IPS-18c (cell line): ENCODE data around the gene SNX25.

Experiments
- H3K4me3 ChIP-seq: 2 replicates; pipeline ENCODE4 v1.7.0; 2013; ENCODE audit warnings: low read depth, mild to moderate bottlenecking, low read length, moderate library complexity; ENCODE audit not compliant: insufficient read depth
- H3K9me3 ChIP-seq: one replicate; pipeline ENCODE4 v1.6.1; 2013; ENCODE audit warnings: mild to moderate bottlenecking, low read length, moderate library complexity; ENCODE audit not compliant: control insufficient read depth, insufficient read depth

The SNX25 gene

DNA sequence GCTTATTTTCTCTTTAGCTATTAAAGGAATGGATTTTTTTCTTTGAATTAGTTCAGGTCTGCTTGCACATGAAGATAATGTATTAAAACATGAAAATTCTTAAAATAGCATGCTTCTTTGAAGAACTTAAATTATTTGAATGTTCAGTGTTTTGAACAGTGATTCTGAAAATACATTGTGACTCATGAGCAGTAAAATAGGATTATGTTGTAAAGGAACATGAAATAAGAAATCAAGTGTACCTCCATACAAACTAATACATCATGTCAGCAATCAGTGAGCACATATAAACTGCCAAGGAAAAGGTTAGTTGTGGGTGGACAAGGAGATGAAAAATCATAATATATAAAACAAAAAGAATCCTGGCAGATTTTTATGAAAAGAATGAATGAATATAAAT, 66.1 kb downstream of the SNX25 start:
- Histone ChIP-seq H3K9me3 (no peaks in the 10 kb centered on the region), H3K4me3 (no peak overlapping the region)

DNA sequence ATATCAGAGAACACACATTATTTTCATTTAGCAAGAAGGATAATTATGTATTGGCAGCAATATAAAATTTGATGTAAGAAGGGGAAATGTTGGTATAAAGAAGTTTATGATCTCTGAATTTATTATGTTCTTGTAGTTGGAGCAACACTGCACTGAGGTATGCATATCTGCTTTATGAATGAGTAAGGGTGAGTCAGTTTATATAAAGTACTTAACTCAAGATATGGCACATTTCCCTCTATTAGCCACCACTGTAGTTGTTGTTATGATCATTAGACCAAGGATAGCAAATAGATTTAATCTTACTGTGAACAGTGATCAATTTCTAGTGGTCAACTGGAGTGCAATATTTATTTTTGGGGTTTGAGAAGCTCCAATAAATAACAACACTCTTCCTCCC, 66.6 kb downstream of the SNX25 start:
- Histone ChIP-seq H3K9me3 (no peaks in the 10 kb centered on the region), H3K4me3 (no peak overlapping the region)

DNA sequence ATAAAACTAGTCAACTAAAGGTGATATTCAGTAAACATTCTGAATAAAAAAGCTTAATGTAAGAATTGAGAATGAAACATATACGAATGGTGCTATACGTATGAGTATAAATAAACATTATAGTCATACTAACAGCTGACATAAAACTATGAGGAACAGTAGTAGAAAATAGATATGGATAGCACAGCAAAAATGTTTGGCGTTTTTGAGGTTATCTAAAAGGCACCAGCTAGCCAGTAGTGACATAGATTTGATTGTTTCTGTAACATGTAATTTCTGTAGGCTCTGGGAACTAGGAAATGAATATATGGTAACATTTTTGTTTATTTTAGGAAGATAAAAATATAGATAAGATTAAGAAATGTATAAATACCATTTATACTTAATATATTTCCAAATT, 69.3 kb downstream of the SNX25 start:
- Histone ChIP-seq H3K4me3 (no peak overlapping the region), H3K9me3 (no peaks in the 10 kb centered on the region)

DNA sequence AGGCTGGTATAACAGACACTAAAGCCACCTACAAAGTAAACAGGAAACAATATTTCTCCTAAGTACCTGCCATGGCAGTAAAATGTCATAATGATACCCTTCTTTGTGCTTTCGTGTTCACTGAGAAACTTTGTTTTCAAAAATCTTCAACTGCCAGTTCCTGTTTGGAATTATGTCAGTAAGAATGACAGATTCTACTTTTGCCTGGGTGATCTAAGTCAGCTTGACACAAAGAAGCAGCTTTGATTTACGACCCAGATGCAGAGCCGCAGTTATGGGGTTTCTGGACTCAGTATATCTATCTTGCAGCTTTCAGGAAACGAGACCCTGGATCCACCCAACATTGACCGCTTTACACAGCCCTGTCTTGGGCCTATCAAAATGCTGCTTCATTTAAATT, 71.2 kb downstream of the SNX25 start:
- Histone ChIP-seq H3K4me3 (no peak overlapping the region), H3K9me3 (no peaks in the 10 kb centered on the region)

DNA sequence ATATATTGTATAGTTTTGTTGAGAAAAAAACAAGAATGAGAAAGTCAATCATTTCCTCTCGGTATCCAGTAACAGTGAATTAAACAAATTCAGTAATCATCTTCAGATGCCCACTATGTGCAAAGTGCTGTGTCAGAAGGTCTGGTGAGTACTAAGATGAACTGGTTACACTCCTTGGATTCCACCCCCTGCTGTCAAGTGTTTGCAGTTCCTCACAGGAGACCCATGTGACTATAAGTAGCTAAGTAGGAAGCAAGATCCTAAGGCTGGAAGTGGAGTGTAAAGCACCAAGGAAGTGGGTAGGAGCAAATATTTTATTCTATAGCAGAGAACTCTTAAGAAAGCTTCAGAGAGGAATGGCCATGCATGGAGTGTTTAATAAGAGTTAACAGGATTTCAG, 73.6 kb downstream of the SNX25 start:
- no peak overlapping the region for H3K4me3 ChIP-seq
- no peaks in the 10 kb centered on the region for H3K9me3 ChIP-seq

DNA sequence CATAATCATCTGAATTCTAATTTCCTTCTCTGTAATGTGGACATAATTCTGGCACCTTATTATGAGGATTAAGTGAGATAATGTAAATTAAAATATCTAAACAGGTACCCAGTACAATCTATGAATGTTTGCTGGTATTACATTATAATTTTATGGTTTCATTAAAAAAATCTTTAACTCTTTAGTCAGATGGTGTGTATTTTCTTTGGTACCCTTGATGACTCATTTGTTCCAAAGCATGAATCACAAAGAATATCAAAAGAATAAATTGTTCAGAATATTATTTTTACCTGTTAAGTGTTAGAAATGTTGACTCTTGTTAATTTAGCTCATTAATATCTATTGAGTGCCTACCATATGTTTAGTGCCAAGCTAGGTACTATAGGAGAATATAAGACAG, 74.3 kb downstream of the SNX25 start:
- Histone ChIP-seq H3K9me3 (no peaks in the 10 kb centered on the region), H3K4me3 (no peak overlapping the region)

DNA sequence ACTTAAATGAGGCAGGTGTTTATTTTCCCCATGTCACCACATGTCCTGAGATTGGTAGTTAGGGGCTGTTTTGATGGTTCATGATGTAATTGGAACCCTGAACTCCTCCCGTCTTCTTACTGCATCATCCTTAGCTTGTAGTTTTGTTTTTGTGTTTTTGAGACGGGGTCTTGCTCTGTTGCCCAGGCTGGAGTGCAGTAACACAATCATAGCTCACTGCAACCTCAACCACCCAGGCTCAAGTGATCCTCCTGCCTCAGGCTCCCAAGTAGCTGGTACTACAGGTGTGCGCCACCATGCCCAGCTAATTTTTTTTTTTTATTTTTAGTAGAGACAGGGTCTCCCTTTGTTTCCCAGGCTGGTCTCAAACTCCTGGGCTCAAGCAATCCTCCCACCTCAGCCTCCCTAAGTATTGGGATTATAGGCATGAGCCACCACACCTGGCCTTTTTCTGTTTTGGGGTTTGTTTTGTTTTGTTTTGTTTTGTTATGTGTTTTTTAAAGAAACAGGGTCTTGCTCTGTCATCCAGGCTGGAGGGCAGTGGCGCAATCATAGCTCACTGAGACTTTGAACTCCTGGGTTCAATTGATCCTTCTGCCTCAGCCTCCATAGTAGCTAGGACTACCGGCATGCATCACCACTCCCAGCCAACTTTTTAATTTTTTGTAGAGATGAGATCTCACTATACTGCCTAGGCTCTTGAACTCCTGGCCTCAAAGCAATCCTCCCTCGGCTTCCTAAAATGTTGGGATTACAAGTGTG, 76.4 kb downstream of the SNX25 start:
- H3K9me3 ChIP-seq: no peaks in the 10 kb centered on the region
- H3K4me3 ChIP-seq: no peak overlapping the region

DNA sequence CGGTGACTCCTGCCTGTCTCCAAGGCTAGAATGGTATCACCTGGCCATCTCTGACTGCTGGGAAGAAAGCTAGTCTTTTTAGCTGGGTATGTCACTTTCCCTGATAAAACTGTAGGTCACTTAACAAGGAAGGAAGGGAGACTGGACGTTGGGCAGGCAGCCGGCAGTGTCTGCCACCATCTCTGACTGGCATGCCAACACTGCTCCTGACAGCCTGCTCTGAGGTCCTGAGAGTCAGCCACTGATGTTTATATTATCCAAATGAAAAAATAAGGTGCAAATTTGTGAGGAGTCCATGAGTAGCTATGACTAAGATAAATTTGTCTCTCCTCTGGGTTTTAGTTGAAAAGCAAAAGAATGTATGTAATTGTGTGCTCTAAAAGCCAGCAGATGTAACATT, 77.2 kb downstream of the SNX25 start:
- no peak overlapping the region for H3K4me3 ChIP-seq
- no peaks in the 10 kb centered on the region for H3K9me3 ChIP-seq

DNA sequence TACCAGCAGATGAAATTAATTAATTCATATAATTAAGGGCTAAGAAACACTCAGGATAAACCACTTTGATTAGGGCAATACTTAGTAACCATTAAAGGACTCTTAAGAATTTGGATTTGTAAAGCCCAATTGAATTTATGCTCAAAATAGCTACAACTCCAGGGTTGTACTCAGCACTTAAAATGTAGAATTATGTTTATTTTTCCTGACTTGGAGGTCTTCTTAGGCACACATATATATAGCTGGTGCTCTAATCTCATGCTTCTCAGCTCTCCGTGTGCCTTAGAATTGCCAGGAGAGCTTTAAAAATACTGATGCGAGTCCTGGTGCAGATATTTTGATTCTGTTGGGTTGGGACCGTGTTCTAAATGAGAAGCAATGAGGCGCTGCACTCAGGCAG, 77.6 kb downstream of the SNX25 start:
- Histone ChIP-seq H3K9me3 (no peaks in the 10 kb centered on the region), H3K4me3 (no peak overlapping the region)

DNA sequence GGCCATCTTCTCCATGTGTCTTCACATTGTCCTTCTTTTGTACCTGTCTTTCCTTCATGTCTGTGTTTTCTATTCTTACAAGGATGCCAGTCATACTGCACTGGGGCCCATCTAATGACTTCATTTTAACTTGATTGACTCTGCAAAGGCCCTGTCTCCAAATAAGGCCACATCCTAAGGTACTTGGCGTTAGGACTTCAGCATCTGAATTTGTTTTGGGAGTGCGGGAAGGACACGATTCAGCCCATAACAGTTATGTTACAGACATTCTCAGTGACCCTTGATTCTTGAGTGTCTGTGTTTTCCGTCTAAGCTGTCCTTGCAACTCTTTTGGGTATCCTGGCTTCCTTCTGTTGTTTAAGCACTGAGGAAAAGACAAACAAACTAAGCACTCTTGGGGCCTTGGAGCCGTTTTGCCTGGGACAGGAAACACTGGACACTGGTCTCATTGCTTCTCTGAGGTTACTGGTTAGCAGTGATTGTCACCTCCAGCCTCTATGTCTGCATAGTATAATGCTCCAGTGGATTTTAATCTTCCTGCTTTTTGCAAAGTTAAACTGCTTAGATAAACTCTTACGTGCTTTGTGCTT, 80.7 kb downstream of the SNX25 start:
- Histone ChIP-seq H3K4me3 (no peak overlapping the region), H3K9me3 (no peaks in the 10 kb centered on the region)

DNA sequence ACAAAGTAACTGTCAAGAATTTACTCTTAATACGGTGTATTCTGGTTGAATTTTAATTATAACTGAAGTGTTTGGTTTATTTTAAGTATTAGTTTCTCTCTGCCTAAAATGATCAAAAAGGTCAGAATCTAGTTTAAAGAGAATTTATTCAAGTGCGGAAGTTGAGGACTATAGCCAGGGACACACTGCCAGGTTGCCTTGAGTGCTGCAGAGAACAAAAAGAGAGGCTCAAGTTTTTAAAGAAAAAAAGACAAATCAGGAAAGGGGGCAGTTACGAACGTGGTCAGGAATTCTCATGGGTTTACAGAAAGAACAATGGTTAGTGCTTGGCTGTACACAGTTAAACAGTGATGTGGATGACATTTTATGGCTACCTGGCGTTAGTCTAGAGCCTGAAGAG, 81.3 kb downstream of the SNX25 start:
- no peak overlapping the region for H3K4me3 ChIP-seq
- H3K9me3 ChIP-seq: no peaks in the 10 kb centered on the region

DNA sequence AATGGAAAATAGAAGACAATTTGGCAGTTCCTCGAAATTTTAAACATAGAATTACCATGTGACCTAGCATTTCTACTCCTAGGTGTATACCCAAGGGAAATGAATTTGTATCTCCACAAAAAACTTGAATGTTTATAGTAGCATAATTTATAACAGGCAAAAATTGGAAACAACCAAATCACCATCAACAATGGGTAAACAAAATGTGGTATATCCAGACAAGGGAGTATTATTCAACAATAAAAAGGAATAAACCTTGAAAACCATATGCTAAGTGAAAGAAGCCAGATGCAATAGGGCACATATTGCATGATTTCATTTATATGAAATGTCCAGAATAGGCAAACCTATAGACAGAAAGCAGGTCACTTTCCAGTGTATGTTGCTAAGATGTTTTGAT, 83.8 kb downstream of the SNX25 start:
- H3K4me3 ChIP-seq: no peak overlapping the region

DNA sequence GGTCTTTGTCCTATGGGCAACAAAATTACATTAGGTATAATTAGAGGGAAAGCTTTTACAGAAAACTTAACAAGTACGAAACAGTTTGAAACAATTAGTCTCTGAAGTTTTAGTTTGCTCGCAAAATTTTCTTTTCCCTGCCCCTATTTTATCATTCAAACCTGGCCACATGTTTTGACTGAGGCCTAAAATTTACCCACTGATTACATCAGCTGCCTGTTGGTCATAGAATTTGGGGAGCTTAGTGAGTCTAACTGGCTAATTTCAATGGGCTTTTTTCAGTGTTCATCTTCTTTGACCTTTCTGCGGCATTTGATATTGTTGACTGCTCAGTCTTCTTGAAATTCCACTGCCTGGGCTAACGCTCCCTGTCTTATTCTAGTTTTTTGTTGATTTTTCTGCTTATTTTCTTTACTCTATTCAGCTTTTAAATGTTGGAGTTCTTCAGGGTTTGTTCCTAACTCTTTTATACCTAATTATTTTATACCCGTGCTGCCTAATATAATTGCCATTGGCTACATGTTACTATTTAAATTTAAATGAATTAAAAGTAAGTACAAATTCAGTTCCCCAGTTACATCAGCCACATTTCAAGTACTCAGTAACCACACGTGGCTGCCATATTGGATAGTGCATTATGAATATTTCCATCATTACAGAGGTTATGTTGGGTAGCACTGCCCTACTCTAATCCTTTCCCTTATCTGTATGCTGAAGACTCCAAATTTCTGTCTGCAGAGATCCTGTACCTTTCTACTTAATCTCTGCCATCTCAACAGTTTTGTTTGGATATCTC, 87.5 kb downstream of the SNX25 start:
- Histone ChIP-seq H3K4me3 (no peak overlapping the region), H3K9me3 (no peaks in the 10 kb centered on the region)

More for the DNA sequence above, 83.8 kb downstream of the SNX25 start:
- H3K9me3 ChIP-seq: no peaks in the 10 kb centered on the region

DNA sequence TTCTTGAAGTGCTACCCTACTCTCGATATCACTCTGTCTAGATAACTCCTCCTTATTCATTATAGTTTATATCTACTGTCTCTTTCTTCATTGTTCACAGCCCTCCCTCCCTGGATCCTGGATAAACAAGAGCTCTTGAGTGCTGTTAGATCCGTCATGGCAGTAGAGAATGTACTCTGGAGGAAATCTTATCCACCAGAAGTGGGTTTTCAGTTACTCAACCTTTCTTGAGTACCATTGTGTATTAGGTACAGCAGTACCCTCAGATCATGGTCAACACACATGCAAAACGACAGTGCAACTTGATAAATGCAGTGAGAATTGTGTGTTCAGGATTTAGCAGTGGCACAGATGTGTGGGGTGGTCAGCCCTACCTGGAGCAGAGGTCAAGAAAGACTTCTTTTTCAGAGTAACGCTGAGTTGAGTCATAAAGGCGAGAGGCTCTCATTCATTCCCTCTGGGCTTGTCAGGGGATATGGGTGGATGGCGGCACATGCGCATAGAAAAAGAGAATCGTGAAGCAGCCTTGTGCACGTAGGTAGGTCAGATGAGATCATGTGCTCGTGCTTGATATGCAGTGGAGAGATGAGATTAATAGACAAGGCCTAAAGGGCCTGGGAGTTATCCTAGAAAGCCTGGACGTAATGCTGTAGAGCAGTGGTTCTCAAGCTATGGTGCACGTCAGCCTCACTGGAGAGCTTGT, 89.5 kb downstream of the SNX25 start:
- Histone ChIP-seq H3K9me3 (no peaks in the 10 kb centered on the region), H3K4me3 (no peak overlapping the region)

DNA sequence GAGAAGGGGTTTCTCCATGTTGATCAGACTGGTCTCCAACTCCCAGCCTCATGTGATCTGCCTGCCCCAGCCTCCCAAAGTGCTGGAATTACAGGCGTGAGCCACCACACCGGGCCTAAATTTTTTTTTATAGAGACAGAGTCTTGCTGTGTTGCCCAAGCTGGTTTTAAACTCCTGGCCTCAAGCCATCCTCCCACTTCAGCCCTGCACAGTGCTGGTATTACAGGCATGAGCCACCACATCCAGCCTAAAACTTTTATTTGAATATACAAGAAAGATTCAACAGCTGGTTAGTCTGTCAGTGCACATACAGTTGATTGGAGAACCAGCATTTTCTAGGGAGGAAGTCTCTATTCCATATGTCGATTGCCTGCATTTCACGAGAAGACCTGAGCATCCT, 95.1 kb downstream of the SNX25 start:
- Histone ChIP-seq H3K9me3 (no peaks in the 10 kb centered on the region), H3K4me3 (no peak overlapping the region)

DNA sequence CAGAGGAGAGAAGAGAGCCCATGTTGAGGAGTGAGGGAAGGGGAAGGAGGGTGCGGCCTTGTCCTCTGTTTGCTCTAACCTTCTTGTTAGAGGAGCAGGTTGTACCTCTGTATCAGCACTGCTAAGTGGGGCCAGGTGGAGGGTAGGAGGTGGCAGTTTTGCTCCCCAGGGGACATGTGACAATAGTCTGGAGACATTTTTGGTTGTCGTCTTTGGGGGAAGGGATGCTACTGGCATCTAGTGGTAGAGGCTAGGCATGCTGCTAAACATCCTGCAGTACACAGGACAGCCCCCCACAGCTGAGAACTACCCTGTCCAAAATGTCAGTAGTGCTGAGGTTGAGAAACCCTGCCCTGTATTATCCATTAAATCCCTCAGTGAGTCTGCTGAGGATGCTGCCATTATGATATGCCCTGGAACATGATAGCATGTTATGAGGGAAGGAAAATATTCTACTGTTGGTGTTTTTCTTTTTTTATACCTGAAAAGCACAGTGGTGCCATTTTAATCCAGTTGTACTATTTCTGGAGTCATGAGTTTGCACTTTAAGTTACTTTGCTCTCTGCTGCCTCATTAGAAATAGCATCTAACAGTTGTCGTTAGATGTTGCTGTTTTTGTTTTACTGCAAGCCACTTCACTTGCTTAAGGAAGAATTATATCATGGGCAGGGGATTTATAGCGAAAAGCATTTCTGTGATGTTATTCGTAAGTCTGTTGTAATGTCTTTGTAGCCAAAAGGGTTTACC, 95.7 kb downstream of the SNX25 start:
- no peaks in the 10 kb centered on the region for H3K9me3 ChIP-seq
- H3K4me3 ChIP-seq: no peak overlapping the region

DNA sequence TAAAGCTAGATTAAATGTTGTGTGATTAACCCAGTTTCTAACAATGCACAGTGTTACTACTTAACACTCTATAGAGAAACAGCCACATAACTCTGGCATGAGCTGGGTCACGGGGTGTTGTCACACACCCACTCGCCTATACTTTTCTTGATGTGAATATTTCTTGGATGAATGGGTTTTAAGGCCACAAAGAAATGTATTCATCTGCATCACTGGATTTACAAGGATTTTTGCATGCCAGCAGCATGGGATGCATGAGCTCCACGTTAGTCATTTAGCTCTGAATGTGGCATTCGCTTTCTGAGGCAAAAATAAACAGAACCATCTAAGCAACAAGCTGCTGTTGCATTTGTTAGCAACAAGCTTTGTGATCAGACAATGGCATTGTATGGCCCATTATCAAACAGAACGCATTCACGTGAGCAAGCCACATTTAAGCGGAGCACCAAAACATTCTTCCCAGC, 96.6 kb downstream of the SNX25 start:
- no peaks in the 10 kb centered on the region for H3K9me3 ChIP-seq
- H3K4me3 ChIP-seq: no peak overlapping the region
